A673 (cell line): Measurements from ENCODE around the gene PHF2. TPM values are rescaled to one million over a fixed set of nuclear protein-coding genes. Genes with fewer than 3 reads are reported as not detected.

Source experiments
- BruUV-seq: library from RNA; stranded (reverse); fragments of 400-500 nt; replicated peaks from 2 replicates; lab custom pipeline; 2021; lab: Mats Ljungman, UMichigan
- CTCF ChIA-PET: fragments of 300-600 bp; sonication (Branson Sonifier 250); formaldehyde crosslinking; loops from one replicate; lab custom pipeline; 2022; ENCODE audit warnings: antibody characterized with exemption; lab: Charles Lee
- POLR2A ChIA-PET: fragments of 300-600 bp; sonication (Branson Sonifier 250); formaldehyde crosslinking; loops from one replicate; lab custom pipeline; 2022; ENCODE audit warnings: antibody characterized with exemption; ENCODE audit not compliant: low non-redundant PET; lab: Charles Lee
- DNase-seq: peaks from one replicate; pipeline ENCODE4 v3.0.0-alpha.2; 2015; ENCODE audit warnings: low spot score
- H3K27ac ChIP-seq: fragments of 200-600 bp; sonication (generic); 2 replicates; pipeline ENCODE4 v1.5.1; 2016; ENCODE audit warnings: mixed run types, low read depth, mild to moderate bottlenecking, mixed read lengths, antibody characterized with exemption, low read length; ENCODE audit not compliant: poor library complexity, severe bottlenecking
- H3K27me3 ChIP-seq: fragments of 200-600 bp; sonication (generic); replicated peaks from 2 replicates; pipeline ENCODE4 v1.6.1; 2017; ENCODE audit warnings: mixed run types, low read depth, mild to moderate bottlenecking, mixed read lengths, antibody characterized with exemption, low read length; ENCODE audit not compliant: insufficient read depth, poor library complexity
- H3K36me3 ChIP-seq: fragments of 200-600 bp; sonication (generic); 2 replicates; pipeline ENCODE4 v1.6.1; 2016; ENCODE audit warnings: mixed run types, mild to moderate bottlenecking, mixed read lengths, antibody characterized with exemption, low read length; ENCODE audit not compliant: insufficient read depth, poor library complexity, severe bottlenecking
- H3K4me1 ChIP-seq: fragments of 200-600 bp; sonication (generic); 2 replicates; pipeline ENCODE4 v1.6.1; 2017; ENCODE audit warnings: mixed run types, mild to moderate bottlenecking, mixed read lengths, antibody characterized with exemption, low read length; ENCODE audit not compliant: insufficient read depth, poor library complexity, severe bottlenecking
- H3K4me3 ChIP-seq: fragments of 200-600 bp; sonication (generic); 2 replicates; pipeline ENCODE4 v1.5.1; 2016; ENCODE audit warnings: low read depth, mixed run types, mild to moderate bottlenecking, mixed read lengths, low read length; ENCODE audit not compliant: poor library complexity, severe bottlenecking
- H3K9me3 ChIP-seq: fragments of 200-600 bp; sonication (generic); 2 replicates; pipeline ENCODE4 v1.6.1; 2016; ENCODE audit warnings: mixed run types, low read depth, mild to moderate bottlenecking, mixed read lengths, antibody characterized with exemption, low read length; ENCODE audit not compliant: poor library complexity, severe bottlenecking
- CTCF ChIP-seq: fragments of 300-800, 200-600 bp; sonication (generic); conservative IDR thresholded peaks from 2 replicates; pipeline ENCODE4 v1.5.1; 2017; ENCODE audit warnings: low read depth, mild to moderate bottlenecking, antibody characterized with exemption, low read length, moderate library complexity, mixed read lengths
- EZH2 ChIP-seq: fragments of 200-600 bp; sonication (generic); IDR thresholded peaks from 2 replicates; pipeline ENCODE4 v1.6.1; 2017; ENCODE audit warnings: borderline replicate concordance, low read depth, mild to moderate bottlenecking, mixed read lengths, antibody characterized with exemption, low read length; ENCODE audit not compliant: poor library complexity, severe bottlenecking
- intact Hi-C: fragments of 100-400 bp; cut with micrococcal nuclease; formaldehyde crosslinking; loops from one replicate; pipeline ENCODE4 v1.10.0; 2022; ENCODE audit not compliant: unreplicated experiment
- total RNA-seq: library from RNA; stranded (reverse); gene quantifications from 2 replicates; pipeline ENCODE4 v1.2.3, GENCODE V29; 2021

Gene PHF2
- total RNA-seq, 1 experiment from 2014 or later = 32.7 TPM

GRCh38 chr9:93686880-93687236, 110.5 kb downstream of the PHF2 start:
- BruUV-seq = no TSS peak
- Histone ChIP-seq H3K36me3 (no peaks in the 10 kb centered on the region), H3K27ac (no peak overlapping the region), H3K4me3 (no peak overlapping the region), H3K9me3 (peaks cover 20% of the 10 kb centered on the region), H3K4me1 (no peaks in the 10 kb centered on the region), H3K27me3 (no peaks in the 10 kb centered on the region)
- TF ChIP-seq EZH2 = no peak
- CTCF ChIA-PET = no interaction called here
- intact Hi-C loops = loop anchor here (5.0 kb wide), 1 partner anchor 525 kb away; no protein-coding TSS in a partner anchor
- POLR2A ChIA-PET = no interaction called here
- no peak for DNase-seq

GRCh38 chr9:93690618-93691017, 114.2 kb downstream of the PHF2 start:
- Histone ChIP-seq H3K9me3 (peaks cover 20% of the 10 kb centered on the region), H3K27me3 (peaks cover 10% of the 10 kb centered on the region), H3K36me3 (no peaks in the 10 kb centered on the region), H3K4me1 (no peaks in the 10 kb centered on the region), H3K27ac (no peak overlapping the region), H3K4me3 (no peak overlapping the region)
- ChIA-PET POLR2A (no interaction called here), CTCF (no interaction called here)
- no TSS peak for BruUV-seq
- DNase-seq = no peak
- intact Hi-C loops = no loop called here
- TF ChIP-seq CTCF = no peak
- TF ChIP-seq EZH2 = no peak

GRCh38 chr9:93693129-93693528, 116.7 kb downstream of the PHF2 start:
- peaks cover 10% of the 10 kb centered on the region for H3K27me3 ChIP-seq
- POLR2A ChIA-PET = no interaction called here
- DNase-seq = no peak
- no peaks in the 10 kb centered on the region for H3K4me1 ChIP-seq
- no peaks in the 10 kb centered on the region for H3K36me3 ChIP-seq
- H3K27ac ChIP-seq = no peak overlapping the region
- CTCF ChIA-PET = no interaction called here
- peaks cover 20% of the 10 kb centered on the region for H3K9me3 ChIP-seq
- BruUV-seq = no TSS peak
- intact Hi-C loops = no loop called here
- TF ChIP-seq CTCF (no peak), EZH2 (no peak)
- no peak overlapping the region for H3K4me3 ChIP-seq

- DNase-seq = no peak
- POLR2A ChIA-PET = no interaction called here
- H3K36me3 ChIP-seq = no peaks in the 10 kb centered on the region
- no peak overlapping the region for H3K27ac ChIP-seq
- no peaks in the 10 kb centered on the region for H3K9me3 ChIP-seq
- TF ChIP-seq EZH2 (no peak), CTCF (no peak)
- BruUV-seq = no TSS peak
- no peaks in the 10 kb centered on the region for H3K4me1 ChIP-seq
- CTCF ChIA-PET = no interaction called here
- no peak overlapping the region for H3K4me3 ChIP-seq
- H3K27me3 ChIP-seq = peaks cover 10% of the 10 kb centered on the region
- intact Hi-C loops = no loop called here
Observed at GRCh38 chr9:93697352-93698139, 121.2 kb downstream of the PHF2 start.
